ENCODE measurements around the gene EYA2.
"Not testable (repeated sequence)": the region's sequence is repeated elsewhere in the genome, so short reads cannot be mapped to it uniquely, and the experiment has no call there.

Gene EYA2

GRCh38 chr20:46894579-46894958, at the start of gene EYA2:
Gene EYA2, plus strand, starts transcription at chr20:46894843. Its CDS starts 95,168 bp downstream, at chr20:46990011.
- no peak for DNase-seq (ENCODE audit: low read depth, low spot score)

GRCh38 chr20:46844965-46845364, 49.7 kb upstream of the EYA2 start:
- no peak for DNase-seq (ENCODE audit: low read depth, low spot score)

- DNase-seq (ENCODE audit: low read depth, low spot score): no peak
Measured at GRCh38 chr20:46849269-46849668, 45.4 kb upstream of the EYA2 start.

- no peak for DNase-seq (ENCODE audit: low read depth, low spot score)
Measured at GRCh38 chr20:46849751-46850150, 44.9 kb upstream of the EYA2 start.

GRCh38 chr20:46850416-46850815, 44.2 kb upstream of the EYA2 start:
- no peak for DNase-seq (ENCODE audit: low read depth, low spot score)

- no peak for DNase-seq (ENCODE audit: low read depth, low spot score)
Measured at GRCh38 chr20:46850896-46851295, 43.7 kb upstream of the EYA2 start.

GRCh38 chr20:46851746-46852145, 42.9 kb upstream of the EYA2 start:
- DNase-seq (ENCODE audit: low read depth, low spot score): no peak

- no peak for DNase-seq (ENCODE audit: low read depth, low spot score)
Measured at GRCh38 chr20:46852313-46852712, 42.3 kb upstream of the EYA2 start.

- no peak for DNase-seq (ENCODE audit: low read depth, low spot score)
Measured at GRCh38 chr20:46853926-46854325, 40.7 kb upstream of the EYA2 start.

- DNase-seq (ENCODE audit: low read depth, low spot score): no peak
Measured at GRCh38 chr20:46857061-46857831, 37.4 kb upstream of the EYA2 start.

- no peak for DNase-seq (ENCODE audit: low read depth, low spot score)
Measured at GRCh38 chr20:46865824-46866223, 28.8 kb upstream of the EYA2 start.

GRCh38 chr20:46870041-46870440, 24.6 kb upstream of the EYA2 start:
- DNase-seq (ENCODE audit: low read depth, low spot score): no peak

- DNase-seq (ENCODE audit: low read depth, low spot score): no peak
Measured at GRCh38 chr20:46872328-46873211, 22.1 kb upstream of the EYA2 start.

- DNase-seq (ENCODE audit: low read depth, low spot score): no peak
Measured at GRCh38 chr20:46875059-46875458, 19.6 kb upstream of the EYA2 start.

GRCh38 chr20:46879386-46879785, 15.3 kb upstream of the EYA2 start:
- DNase-seq (ENCODE audit: low read depth, low spot score): no peak

GRCh38 chr20:46879963-46880362, 14.7 kb upstream of the EYA2 start:
- DNase-seq (ENCODE audit: low read depth, low spot score): not testable (repeated sequence)

GRCh38 chr20:46883892-46884291, 10.8 kb upstream of the EYA2 start:
- DNase-seq (ENCODE audit: low read depth, low spot score): no peak

GRCh38 chr20:46890682-46891081, 4.0 kb upstream of the EYA2 start:
- DNase-seq (ENCODE audit: low read depth, low spot score): no peak

GRCh38 chr20:46893051-46893450, 1.6 kb upstream of the EYA2 start:
- DNase-seq (ENCODE audit: low read depth, low spot score): no peak

GRCh38 chr20:46893877-46894578, 615 bp upstream of the EYA2 start:
- DNase-seq (ENCODE audit: low read depth, low spot score): no peak

- DNase-seq (ENCODE audit: low read depth, low spot score): no peak
Measured at GRCh38 chr20:46894971-46895905, 595 bp downstream of the EYA2 start.

All from iPS DF 19.7 (cell line).